Karpas-422 (cell line): ENCODE results near the gene DPF3. TPM values are rescaled to one million over a fixed set of nuclear protein-coding genes. Genes with fewer than 3 reads are reported as not detected.

ENCODE experiments used
- DNase-seq: peaks from one replicate; pipeline ENCODE4 v3.0.0-alpha.2; 2015
- H2AFZ ChIP-seq: fragments of 200-600 bp; sonication (generic); 2 replicates; pipeline ENCODE4 v1.6.1; 2014; ENCODE audit warnings: antibody characterized with exemption, low read length, mixed read lengths
- H3K27ac ChIP-seq: fragments of 200-600 bp; sonication (generic); 2 replicates; pipeline ENCODE4 v1.5.1; 2014; ENCODE audit warnings: mild to moderate bottlenecking, low read length, moderate library complexity
- H3K27me3 ChIP-seq: fragments of 200-600 bp; sonication (generic); 2 replicates; pipeline ENCODE4 v1.6.1; 2014; ENCODE audit warnings: low read length, mixed read lengths
- H3K36me3 ChIP-seq: fragments of 200-600 bp; sonication (generic); 2 replicates; pipeline ENCODE4 v1.6.1; 2014; ENCODE audit warnings: low read length, mixed read lengths; ENCODE audit not compliant: insufficient read depth
- H3K4me1 ChIP-seq: fragments of 200-600 bp; sonication (generic); 2 replicates; pipeline ENCODE4 v1.6.1; 2014; ENCODE audit warnings: mild to moderate bottlenecking, low read length, mixed read lengths
- H3K4me2 ChIP-seq: fragments of 200-600 bp; sonication (generic); 2 replicates; pipeline ENCODE4 v1.6.1; 2014; ENCODE audit warnings: low read length, low read depth, mild to moderate bottlenecking; ENCODE audit not compliant: poor library complexity, severe bottlenecking
- H3K4me3 ChIP-seq: fragments of 200-600 bp; sonication (generic); 2 replicates; pipeline ENCODE4 v1.5.1; 2014; ENCODE audit warnings: mild to moderate bottlenecking, antibody characterized with exemption, low read length, mixed read lengths
- H3K79me2 ChIP-seq: fragments of 200-600 bp; sonication (generic); 2 replicates; pipeline ENCODE4 v1.6.1; 2014; ENCODE audit warnings: mild to moderate bottlenecking, low read length, mixed read lengths
- H3K9ac ChIP-seq: fragments of 200-600 bp; sonication (generic); 2 replicates; pipeline ENCODE4 v1.6.0; 2014; ENCODE audit warnings: low read length
- H3K9me2 ChIP-seq: fragments of 200-600 bp; sonication (generic), shearing (Covaris generic); replicated peaks from 2 replicates; pipeline ENCODE4 v1.6.0; 2014; ENCODE audit warnings: mild to moderate bottlenecking, low read length, moderate library complexity; ENCODE audit not compliant: insufficient read depth
- H3K9me3 ChIP-seq: fragments of 300-700, 200-600 bp; sonication (generic); 2 replicates; pipeline ENCODE4 v1.6.1; 2014; ENCODE audit warnings: low read length, mixed read lengths
- H4K20me1 ChIP-seq: fragments of 200-600 bp; sonication (generic); 2 replicates; pipeline ENCODE4 v1.6.1; 2014; ENCODE audit warnings: mild to moderate bottlenecking, antibody characterized with exemption, low read length, low read depth; ENCODE audit not compliant: insufficient read depth
- total RNA-seq: library from RNA; depleted of rRNA; stranded (reverse); fragments of >200 nt; shearing (Covaris generic); gene quantifications from 2 replicates; pipeline ENCODE4 v1.2.3, GENCODE V29; 2014; ENCODE audit warnings: low replicate concordance

The DPF3 gene
- total RNA-seq, 1 experiment from 2014 or later, result 3.1 TPM

DNA sequence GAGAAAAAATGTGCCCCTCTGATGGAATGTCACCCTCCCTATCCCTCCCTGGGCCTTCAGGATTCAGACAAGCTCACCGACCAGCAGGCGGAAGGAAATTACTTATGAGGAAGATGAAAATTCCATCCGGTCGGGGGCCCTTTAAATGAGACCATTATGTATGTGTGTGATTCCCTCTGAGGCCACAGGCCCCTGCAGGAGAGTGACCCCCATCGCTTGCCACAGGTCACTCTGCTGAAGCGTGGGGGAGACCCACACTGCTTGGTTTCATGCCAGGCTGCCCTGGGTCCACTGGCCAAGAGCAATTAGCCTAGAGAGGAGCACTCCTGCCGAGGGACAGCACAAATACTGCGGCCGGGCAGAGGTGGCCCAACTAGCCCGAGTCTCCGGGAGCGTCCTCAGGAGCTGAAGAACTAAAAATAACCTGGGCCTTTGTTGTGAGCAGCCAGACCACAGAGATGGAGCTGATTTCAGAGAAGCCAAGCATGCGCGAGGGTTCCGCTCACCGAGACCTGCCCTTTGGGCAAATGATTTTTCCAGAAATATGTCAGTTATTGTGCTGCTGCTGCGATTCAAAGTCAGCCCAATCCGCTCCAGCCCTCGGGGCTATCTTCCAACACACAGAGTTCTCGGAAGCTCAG, 276.4 kb downstream of the DPF3 start:
- no peaks in the 10 kb centered on the region for H3K9me2 ChIP-seq
- H3K4me1 ChIP-seq, result no peaks in the 10 kb centered on the region
- H3K79me2 ChIP-seq, result no peaks in the 10 kb centered on the region
- no peak overlapping the region for H3K4me2 ChIP-seq
- no peaks in the 10 kb centered on the region for H3K9me3 ChIP-seq
- no peaks in the 10 kb centered on the region for H3K36me3 ChIP-seq
- no peaks in the 10 kb centered on the region for H4K20me1 ChIP-seq
- H3K27me3 ChIP-seq, result no peaks in the 10 kb centered on the region
- no peak overlapping the region for H3K9ac ChIP-seq
- H2AFZ ChIP-seq, result no peak overlapping the region
- H3K27ac ChIP-seq, result no peak overlapping the region
- no peak for DNase-seq
- H3K4me3 ChIP-seq, result no peak overlapping the region

DNA sequence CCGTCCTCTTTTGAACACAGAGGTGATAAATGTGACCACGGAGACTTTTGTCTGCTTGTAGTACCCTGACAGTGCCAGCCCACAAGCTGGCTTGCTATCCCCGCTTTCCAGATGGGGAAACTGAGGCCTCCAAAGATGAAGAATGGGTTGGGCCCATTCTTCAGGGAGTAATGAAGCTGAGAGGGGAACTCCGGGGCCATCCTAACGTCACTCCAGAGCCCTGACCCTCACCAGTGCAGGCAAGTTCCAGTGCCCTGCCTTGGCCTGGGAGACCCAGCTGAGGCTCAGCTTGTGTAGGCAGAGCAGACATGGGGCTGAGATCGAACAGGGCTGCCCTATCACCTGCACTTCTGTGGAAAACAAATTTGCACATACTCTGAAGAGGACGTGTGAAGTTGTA, 277.1 kb downstream of the DPF3 start:
- Histone ChIP-seq H3K9ac (no peak overlapping the region), H3K36me3 (no peaks in the 10 kb centered on the region), H3K27me3 (no peaks in the 10 kb centered on the region), H4K20me1 (no peaks in the 10 kb centered on the region), H3K79me2 (no peaks in the 10 kb centered on the region), H3K9me3 (no peaks in the 10 kb centered on the region), H3K4me2 (no peak overlapping the region), H3K27ac (no peak overlapping the region), H3K9me2 (no peaks in the 10 kb centered on the region), H3K4me3 (no peak overlapping the region), H2AFZ (no peak overlapping the region), H3K4me1 (no peaks in the 10 kb centered on the region)
- no peak for DNase-seq

DNA sequence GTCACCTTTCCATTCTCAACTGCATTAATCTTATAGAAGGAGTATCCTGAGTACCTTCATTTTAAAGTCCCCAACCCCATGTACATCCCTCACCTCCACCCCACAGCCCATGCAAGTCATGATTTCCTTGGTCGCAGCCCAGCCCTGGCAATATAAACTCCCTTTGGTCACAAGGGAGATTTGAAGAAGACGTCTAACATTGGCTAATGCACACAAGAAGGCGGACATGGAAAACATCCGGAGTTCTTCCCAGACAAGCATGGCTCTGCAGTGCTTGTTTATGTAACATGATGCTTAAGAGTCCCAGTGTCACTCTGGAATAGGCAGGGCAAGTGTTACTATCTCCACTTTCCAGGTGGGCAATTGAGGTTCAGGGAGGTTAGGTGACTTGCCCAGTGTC, 277.6 kb downstream of the DPF3 start:
- H3K36me3 ChIP-seq, result no peaks in the 10 kb centered on the region
- no peak overlapping the region for H3K27ac ChIP-seq

DNA sequence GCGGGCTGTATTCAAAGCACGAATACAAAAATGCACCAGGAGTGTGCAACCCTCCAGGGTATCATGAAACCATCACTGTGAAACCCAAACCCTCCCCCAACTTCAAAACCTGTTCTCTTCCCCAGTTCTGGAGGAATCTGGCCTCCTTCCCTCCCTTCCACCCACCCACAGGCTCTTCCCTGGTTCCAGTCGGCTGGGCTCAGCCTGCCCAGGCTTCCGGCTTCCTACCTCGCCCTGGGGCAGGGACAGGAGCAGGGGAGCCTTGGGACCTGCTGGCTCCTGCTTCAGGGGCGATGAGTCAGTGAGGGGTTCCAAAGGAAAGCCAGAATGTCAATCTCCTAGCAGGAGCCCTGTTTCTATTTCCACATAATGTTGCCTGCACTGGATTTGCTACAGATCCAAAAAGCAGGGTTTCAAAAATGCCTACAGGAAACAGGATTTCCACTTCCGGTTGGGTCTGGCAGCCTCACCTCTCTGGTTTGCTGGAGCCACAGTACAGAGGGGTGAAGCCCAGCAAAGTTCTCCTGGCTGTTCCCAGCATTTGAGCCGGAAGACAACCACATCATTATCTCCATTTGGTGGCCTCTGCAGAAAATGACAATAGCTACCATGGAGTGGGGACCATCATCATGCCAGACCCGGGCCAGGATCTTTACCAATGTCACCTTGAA, 278.3 kb downstream of the DPF3 start:
- Histone ChIP-seq H3K4me3 (no peak overlapping the region), H3K4me1 (no peaks in the 10 kb centered on the region), H3K4me2 (no peak overlapping the region), H4K20me1 (no peaks in the 10 kb centered on the region), H3K9ac (no peak overlapping the region), H3K27me3 (no peaks in the 10 kb centered on the region), H2AFZ (no peak overlapping the region), H3K9me3 (no peaks in the 10 kb centered on the region), H3K36me3 (no peaks in the 10 kb centered on the region), H3K27ac (no peak overlapping the region), H3K9me2 (no peaks in the 10 kb centered on the region), H3K79me2 (no peaks in the 10 kb centered on the region)
- DNase-seq, result no peak

More for the DNA sequence above, 277.6 kb downstream of the DPF3 start:
- H2AFZ ChIP-seq, result no peak overlapping the region
- no peak overlapping the region for H3K4me3 ChIP-seq
- DNase-seq, result no peak
- no peaks in the 10 kb centered on the region for H3K9me3 ChIP-seq
- H3K4me1 ChIP-seq, result no peaks in the 10 kb centered on the region
- no peaks in the 10 kb centered on the region for H3K79me2 ChIP-seq
- no peaks in the 10 kb centered on the region for H3K27me3 ChIP-seq
- no peak overlapping the region for H3K9ac ChIP-seq
- H3K4me2 ChIP-seq, result no peak overlapping the region
- no peaks in the 10 kb centered on the region for H4K20me1 ChIP-seq
- no peaks in the 10 kb centered on the region for H3K9me2 ChIP-seq

DNA sequence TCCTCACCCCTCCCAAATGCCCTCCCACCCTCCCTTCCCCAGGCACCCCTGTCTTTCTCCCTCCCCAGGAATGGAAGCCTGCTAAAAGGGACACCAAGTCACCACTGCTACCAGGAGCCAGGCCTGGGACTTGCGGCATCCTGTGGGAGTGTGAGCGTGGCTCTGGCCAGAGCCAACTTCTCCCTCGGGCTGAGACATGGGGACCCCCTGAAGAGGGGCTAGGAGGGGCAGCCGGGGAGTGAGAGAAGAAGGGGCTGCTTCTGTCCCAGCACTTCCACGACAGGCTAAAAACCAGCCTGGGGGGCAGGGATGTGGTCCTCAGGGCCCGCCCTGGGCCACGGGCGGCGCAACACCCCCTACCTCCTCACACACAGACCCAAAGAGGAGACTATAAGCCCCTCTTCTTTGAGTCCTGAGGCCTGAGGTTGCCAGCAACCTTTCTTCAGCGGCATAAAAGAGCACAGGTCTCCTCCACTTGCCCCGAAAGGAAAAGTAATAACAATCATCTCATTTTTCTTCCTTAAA, 278.9 kb downstream of the DPF3 start:
- DNase-seq, result no peak
- H2AFZ ChIP-seq, result no peak overlapping the region
- H3K9ac ChIP-seq, result no peak overlapping the region
- no peaks in the 10 kb centered on the region for H3K36me3 ChIP-seq
- no peaks in the 10 kb centered on the region for H4K20me1 ChIP-seq
- no peaks in the 10 kb centered on the region for H3K79me2 ChIP-seq
- H3K4me2 ChIP-seq, result no peak overlapping the region
- no peak overlapping the region for H3K27ac ChIP-seq
- no peaks in the 10 kb centered on the region for H3K9me3 ChIP-seq
- H3K9me2 ChIP-seq, result no peaks in the 10 kb centered on the region
- H3K4me1 ChIP-seq, result no peaks in the 10 kb centered on the region
- no peak overlapping the region for H3K4me3 ChIP-seq
- H3K27me3 ChIP-seq, result no peaks in the 10 kb centered on the region

DNA sequence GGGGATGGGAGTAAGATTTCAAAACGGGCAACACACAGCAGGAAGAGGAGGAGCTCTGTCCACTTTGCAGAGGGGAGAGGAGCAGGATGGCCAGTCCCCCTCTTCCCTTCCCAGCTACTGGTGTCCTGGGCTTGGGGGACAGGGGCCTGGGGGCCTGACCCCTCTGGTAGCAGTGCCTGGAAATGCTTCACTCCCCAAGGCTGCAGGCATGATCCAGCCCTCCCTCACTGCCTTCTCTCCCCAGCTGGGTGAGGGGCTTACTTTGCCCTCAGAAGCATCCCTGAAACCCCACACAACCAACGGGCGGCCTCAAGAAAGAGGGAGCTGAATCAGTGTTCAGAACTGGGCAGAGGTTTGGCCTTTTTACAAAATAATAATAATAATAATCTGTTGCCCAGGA, 279.5 kb downstream of the DPF3 start:
- H4K20me1 ChIP-seq, result no peaks in the 10 kb centered on the region

DNA sequence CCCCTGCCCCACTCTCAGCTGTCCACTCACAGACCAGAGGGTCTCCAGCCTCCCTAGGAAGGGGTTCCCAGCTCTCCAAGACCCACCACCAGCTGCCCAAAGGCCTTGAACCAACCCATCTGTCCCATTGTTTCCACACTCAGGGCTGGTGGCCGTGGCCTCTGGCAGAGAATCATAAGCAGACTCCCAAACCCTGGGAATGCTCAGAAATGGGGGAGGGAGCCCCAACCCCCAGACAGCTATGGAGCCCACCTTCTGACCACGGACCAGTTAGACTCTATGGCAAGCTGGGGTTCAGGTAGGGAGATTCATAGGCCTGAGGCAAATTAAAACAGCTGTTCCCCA, 280.0 kb downstream of the DPF3 start:
- no peak overlapping the region for H3K4me2 ChIP-seq
- no peaks in the 10 kb centered on the region for H3K9me3 ChIP-seq
- H3K79me2 ChIP-seq, result no peaks in the 10 kb centered on the region
- no peaks in the 10 kb centered on the region for H3K9me2 ChIP-seq
- no peak overlapping the region for H3K4me3 ChIP-seq
- DNase-seq, result no peak
- H3K27ac ChIP-seq, result no peak overlapping the region
- H2AFZ ChIP-seq, result no peak overlapping the region
- no peaks in the 10 kb centered on the region for H3K27me3 ChIP-seq
- no peaks in the 10 kb centered on the region for H3K36me3 ChIP-seq
- H3K4me1 ChIP-seq, result no peaks in the 10 kb centered on the region
- no peak overlapping the region for H3K9ac ChIP-seq
- no peaks in the 10 kb centered on the region for H4K20me1 ChIP-seq

More for the DNA sequence above, 279.5 kb downstream of the DPF3 start:
- Histone ChIP-seq H3K36me3 (no peaks in the 10 kb centered on the region), H3K4me1 (no peaks in the 10 kb centered on the region), H3K79me2 (no peaks in the 10 kb centered on the region), H3K9ac (no peak overlapping the region), H3K4me2 (no peak overlapping the region), H3K27me3 (no peaks in the 10 kb centered on the region), H3K9me2 (no peaks in the 10 kb centered on the region), H3K4me3 (no peak overlapping the region), H3K27ac (no peak overlapping the region), H2AFZ (no peak overlapping the region), H3K9me3 (no peaks in the 10 kb centered on the region)
- no peak for DNase-seq

DNA sequence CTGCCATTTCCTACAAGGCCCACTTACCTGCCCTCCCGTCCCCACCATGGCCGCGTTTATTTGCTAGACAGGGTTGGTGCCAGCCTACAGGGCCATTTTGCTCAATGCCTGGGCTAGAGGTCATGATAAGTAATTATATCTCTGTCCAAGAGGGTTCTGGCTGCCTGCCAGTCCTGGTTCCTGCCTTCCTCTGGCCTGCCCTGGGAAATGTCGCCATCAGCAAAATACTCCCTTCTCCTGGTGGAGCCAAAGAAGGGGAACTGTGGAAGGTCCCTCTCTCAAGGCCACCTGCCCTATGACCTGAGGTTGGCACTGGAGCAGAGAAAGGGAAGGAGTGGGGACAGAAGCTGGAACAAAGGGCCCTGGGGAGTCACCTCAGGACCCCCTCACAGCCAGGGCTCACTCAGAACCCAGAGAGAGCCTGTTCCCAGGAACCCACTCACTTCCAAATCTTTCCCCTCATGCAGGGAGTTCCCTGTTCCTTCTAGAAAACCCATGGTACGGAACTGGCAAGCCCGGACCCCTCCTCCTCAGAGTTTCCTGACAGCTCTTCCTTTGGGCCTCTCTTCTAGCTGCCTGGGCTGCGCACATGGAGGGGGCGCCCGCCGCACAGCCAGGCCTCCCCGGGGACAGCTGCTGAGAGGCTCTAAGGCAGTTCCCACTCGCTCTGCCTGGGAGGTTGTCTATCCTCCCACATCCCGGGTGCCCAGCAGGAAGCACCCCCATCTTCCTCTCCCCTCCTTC, 280.5 kb downstream of the DPF3 start:
- Histone ChIP-seq H3K4me2 (no peak overlapping the region), H3K9me3 (no peaks in the 10 kb centered on the region), H3K4me1 (no peaks in the 10 kb centered on the region), H2AFZ (no peak overlapping the region), H3K9ac (no peak overlapping the region), H3K27ac (no peak overlapping the region), H3K4me3 (no peak overlapping the region), H3K27me3 (no peaks in the 10 kb centered on the region), H3K79me2 (no peaks in the 10 kb centered on the region), H3K36me3 (no peaks in the 10 kb centered on the region), H4K20me1 (no peaks in the 10 kb centered on the region), H3K9me2 (no peaks in the 10 kb centered on the region)
- DNase-seq, result no peak
